GM10266 (cell line): ENCODE results near the gene DPEP2NB.
A peak's percentile ranks its signal among the peaks of the same experiment; 100 is the strongest.

ENCODE experiments used
- DNase-seq: peaks from one replicate; pipeline ENCODE4 v3.0.0; 2012; ENCODE audit errors: extremely low spot score
- TF ChIP-seq, protein P1 (sequence below): IDR thresholded peaks from 2 replicates; pipeline ENCODE4 v1.5.1; 2012; ENCODE audit warnings: mild to moderate bottlenecking, low read depth; ENCODE audit not compliant: control insufficient read depth, insufficient read depth; ENCODE audit errors: missing control alignments

The DPEP2NB gene

DNA sequence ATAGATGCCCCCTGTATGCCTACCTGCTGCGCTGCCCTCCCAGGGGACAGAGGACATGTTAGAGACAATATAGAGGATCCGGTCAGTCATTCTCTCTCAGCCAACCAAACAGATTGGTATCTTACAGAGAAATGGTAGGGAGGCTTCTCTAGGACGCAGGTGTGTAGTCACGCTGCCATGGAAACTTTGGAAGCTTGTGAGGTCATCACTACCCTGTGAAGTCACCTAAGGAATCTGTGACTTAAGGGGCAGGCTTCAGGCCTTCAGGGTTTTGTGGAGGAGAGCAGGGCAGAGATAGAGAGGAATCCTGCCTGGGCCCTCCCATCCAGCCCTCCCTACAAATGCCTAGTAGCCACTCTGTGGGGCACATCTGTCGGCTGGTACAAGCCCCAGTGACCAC is at the start of gene DPEP2NB:
Gene DPEP2NB (minus strand): TSS at position 231 of the 400 bp plus-strand sequence. CDS start 141 bp downstream, at position 90.
- no peak for DNase-seq
- TF ChIP-seq, protein P1, sequence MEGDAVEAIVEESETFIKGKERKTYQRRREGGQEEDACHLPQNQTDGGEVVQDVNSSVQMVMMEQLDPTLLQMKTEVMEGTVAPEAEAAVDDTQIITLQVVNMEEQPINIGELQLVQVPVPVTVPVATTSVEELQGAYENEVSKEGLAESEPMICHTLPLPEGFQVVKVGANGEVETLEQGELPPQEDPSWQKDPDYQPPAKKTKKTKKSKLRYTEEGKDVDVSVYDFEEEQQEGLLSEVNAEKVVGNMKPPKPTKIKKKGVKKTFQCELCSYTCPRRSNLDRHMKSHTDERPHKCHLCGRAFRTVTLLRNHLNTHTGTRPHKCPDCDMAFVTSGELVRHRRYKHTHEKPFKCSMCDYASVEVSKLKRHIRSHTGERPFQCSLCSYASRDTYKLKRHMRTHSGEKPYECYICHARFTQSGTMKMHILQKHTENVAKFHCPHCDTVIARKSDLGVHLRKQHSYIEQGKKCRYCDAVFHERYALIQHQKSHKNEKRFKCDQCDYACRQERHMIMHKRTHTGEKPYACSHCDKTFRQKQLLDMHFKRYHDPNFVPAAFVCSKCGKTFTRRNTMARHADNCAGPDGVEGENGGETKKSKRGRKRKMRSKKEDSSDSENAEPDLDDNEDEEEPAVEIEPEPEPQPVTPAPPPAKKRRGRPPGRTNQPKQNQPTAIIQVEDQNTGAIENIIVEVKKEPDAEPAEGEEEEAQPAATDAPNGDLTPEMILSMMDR, result no peak

DNA sequence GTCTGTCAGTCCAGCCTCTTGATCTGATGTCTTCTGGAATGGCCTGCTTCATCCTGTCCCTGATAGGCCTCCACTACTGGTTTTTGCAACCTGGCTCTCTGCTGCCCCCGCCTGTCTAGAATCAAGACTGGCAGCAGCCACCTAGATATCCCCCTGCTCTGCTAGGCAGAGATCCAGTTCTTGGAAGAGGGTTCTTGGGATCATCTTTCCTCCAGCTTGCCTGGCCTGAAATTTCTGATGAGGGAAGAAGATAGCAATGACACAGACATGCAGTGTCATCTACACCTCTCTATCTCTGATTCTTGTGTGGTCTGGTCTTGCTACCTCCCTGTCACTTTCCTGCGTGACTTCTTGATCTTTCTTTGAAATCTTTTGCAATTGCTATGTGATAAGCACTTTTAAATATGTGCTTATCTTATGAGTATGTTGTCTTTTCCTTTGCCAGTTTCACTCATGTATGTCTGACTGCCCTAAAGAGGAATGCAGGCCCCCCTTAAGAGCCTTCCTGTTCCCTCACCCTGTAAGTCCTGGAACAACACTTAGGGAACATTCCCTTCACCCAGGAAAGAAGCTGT is 49.2 kb upstream of the DPEP2NB start:
- TF ChIP-seq, protein P1, result peak; percentile 80
- peak; percentile 64 for DNase-seq

DNA sequence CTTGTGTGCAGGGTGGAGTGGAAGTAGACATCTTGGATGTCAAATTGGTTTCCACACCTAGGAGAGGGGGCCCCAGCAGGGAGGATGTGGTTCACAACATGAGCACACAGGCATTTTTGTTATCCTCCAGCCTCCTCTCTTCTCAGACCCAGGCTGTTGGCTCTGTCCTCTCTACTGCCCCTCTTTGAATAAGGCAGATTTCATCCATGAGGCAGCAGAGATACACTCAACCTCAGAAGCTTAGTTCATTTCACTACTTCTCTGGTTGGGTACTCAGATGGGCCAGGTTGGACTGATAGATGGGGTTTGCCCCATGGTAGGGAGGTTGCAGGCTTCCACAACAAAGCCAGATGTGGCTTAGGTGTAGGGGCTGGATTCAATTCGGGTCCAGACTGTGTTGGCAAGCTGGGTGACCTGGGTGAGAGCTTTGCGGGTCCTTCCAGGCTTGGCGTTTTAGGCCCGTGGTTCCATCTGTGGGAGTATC is 47.2 kb upstream of the DPEP2NB start:
- TF ChIP-seq, protein P1, result no peak

GRCh38 chr16:68061396-68061795 is 45.7 kb upstream of the DPEP2NB start:
- no peak for DNase-seq
- TF ChIP-seq, protein P1, result no peak

More for the DNA sequence above, 47.2 kb upstream of the DPEP2NB start:
- no peak for DNase-seq

DNA sequence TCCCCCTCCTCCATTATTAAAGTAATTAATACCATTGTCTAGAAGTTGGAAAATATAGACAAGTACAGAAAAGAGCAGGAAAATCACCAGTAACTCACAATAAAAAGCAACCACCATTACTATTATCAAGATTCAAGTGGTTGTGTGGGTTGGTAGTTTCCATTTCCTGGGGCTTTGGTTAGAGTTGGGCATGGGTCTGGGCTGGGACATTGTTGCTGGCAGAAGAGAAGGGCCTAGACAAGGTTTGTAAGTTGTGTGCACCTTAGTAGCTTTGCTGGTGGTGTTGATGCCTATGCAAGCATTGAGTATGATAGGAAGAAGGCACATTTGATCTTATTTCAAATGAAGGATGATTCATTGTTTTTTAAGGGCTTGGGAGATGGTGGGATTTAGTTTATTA is 44.1 kb upstream of the DPEP2NB start:
- DNase-seq, result no peak
- TF ChIP-seq, protein P1, result no peak

- TF ChIP-seq, protein P1, result no peak
- no peak for DNase-seq
These were observed 39.7 kb upstream of the DPEP2NB start for GRCh38 chr16:68055395-68055794.

DNA sequence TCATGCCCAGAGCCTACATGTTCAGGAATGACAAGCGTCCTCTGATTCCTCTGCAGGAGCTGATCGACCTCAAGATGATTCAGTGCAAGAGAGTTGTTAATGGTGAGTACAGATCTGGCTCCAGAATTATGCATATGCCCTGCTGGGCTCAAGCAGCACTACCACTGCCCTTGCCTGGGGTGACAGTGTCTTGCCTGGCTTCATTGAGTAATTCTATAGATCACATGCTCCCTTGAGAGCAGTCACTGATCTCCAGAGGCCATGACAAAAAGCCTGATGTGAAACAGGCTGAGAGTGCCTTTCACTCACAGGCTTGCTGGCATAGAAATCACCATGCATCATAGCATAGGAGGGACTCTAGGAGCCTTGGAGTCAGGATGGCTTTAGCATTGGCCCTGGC is 33.7 kb upstream of the DPEP2NB start:
- DNase-seq, result no peak
- TF ChIP-seq, protein P1, result no peak
